GM23338 (cell line): Measurements from ENCODE around the gene RPS21. TPM values are rescaled to one million over a fixed set of nuclear protein-coding genes. Genes with fewer than 3 reads are reported as not detected.

ENCODE experiments used
- ATAC-seq: fragments of 200-7000 bp; cut with Tn5 transposase; 3 replicates; pipeline ENCODE4 v1.9.1; 2020
- DNase-seq: peaks from one replicate; pipeline ENCODE4 v3.0.0-alpha.2; 2015; ENCODE audit warnings: low spot score
- H2AFZ ChIP-seq: fragments of 200-600 bp; sonication (generic); 2 replicates; pipeline ENCODE4 v1.8.0; 2016; ENCODE audit warnings: antibody characterized with exemption, mild to moderate bottlenecking, moderate library complexity
- H3F3A ChIP-seq: fragments of 200-600 bp; sonication (generic); replicated peaks from 2 replicates; pipeline ENCODE4 v1.8.0; 2017; ENCODE audit warnings: antibody characterized with exemption, mixed run types, low read depth
- H3K27ac ChIP-seq: fragments of 200-600 bp; sonication (generic); 2 replicates; pipeline ENCODE4 v1.6.1; 2016; ENCODE audit warnings: low read depth
- H3K27me3 ChIP-seq: fragments of 200-600 bp; sonication (generic); 2 replicates; pipeline ENCODE4 v1.8.0; 2016; ENCODE audit warnings: mild to moderate bottlenecking, mixed run types, moderate library complexity; ENCODE audit not compliant: insufficient read depth
- H3K36me3 ChIP-seq: fragments of 200-600 bp; sonication (generic); 2 replicates; pipeline ENCODE4 v1.8.0; 2016; ENCODE audit warnings: mild to moderate bottlenecking; ENCODE audit not compliant: insufficient read depth
- H3K4me1 ChIP-seq: fragments of 200-600 bp; sonication (generic); 2 replicates; pipeline ENCODE4 v1.8.0; 2016; ENCODE audit warnings: mild to moderate bottlenecking, moderate library complexity; ENCODE audit not compliant: insufficient read depth
- H3K4me2 ChIP-seq: fragments of 200-600 bp; sonication (generic); 2 replicates; pipeline ENCODE4 v1.7.1; 2017; ENCODE audit warnings: mixed run types
- H3K4me3 ChIP-seq: fragments of 200-600 bp; sonication (generic); 2 replicates; pipeline ENCODE4 v1.6.1; 2016; ENCODE audit warnings: mixed run types
- H3K79me2 ChIP-seq: fragments of 200-600 bp; sonication (generic); replicated peaks from 2 replicates; pipeline ENCODE4 v1.8.0; 2017; ENCODE audit warnings: mild to moderate bottlenecking; ENCODE audit not compliant: insufficient read depth
- H3K9me2 ChIP-seq: fragments of 200-600 bp; sonication (generic); 2 replicates; pipeline ENCODE4 v1.8.0; 2017; ENCODE audit not compliant: insufficient read depth
- H4K20me1 ChIP-seq: fragments of 200-600 bp; sonication (generic); replicated peaks from 2 replicates; pipeline ENCODE4 v1.8.0; 2017; ENCODE audit warnings: mild to moderate bottlenecking; ENCODE audit not compliant: insufficient read depth
- H3K27ac Mint-ChIP-seq: 2 replicates; pipeline ENCODE4 v1.8.0; 2020; ENCODE audit warnings: inconsistent platforms, mild to moderate bottlenecking, moderate library complexity, mixed read lengths
- H3K27me3 Mint-ChIP-seq: 3 replicates; pipeline ENCODE4 v1.8.0; 2022; ENCODE audit warnings: low read depth, mild to moderate bottlenecking, moderate library complexity, mixed read lengths, inconsistent platforms; ENCODE audit not compliant: insufficient read depth, poor library complexity
- H3K36me3 Mint-ChIP-seq: 3 replicates; pipeline ENCODE4 v1.8.0; 2021; ENCODE audit warnings: low read depth, mild to moderate bottlenecking, inconsistent platforms, moderate library complexity, mixed read lengths
- H3K4me1 Mint-ChIP-seq: 3 replicates; pipeline ENCODE4 v1.8.0; 2020; ENCODE audit warnings: mild to moderate bottlenecking, inconsistent platforms, mixed read lengths
- H3K4me3 Mint-ChIP-seq: 3 replicates; pipeline ENCODE4 v1.8.0; 2021; ENCODE audit warnings: moderate library complexity, mild to moderate bottlenecking, inconsistent platforms, mixed read lengths
- H3K9me3 Mint-ChIP-seq: 3 replicates; pipeline ENCODE4 v1.8.0; 2020; ENCODE audit warnings: moderate library complexity, mild to moderate bottlenecking, inconsistent platforms, mixed read lengths
- CTCF ChIP-seq, 2 experiments: fragments of 200-600 bp in 1 of 2; sonication (generic) in 1 of 2; conservative IDR thresholded peaks; 2 replicates each; pipeline versions ENCODE4 v1.5.1 to v1.6.1; 2016 to 2017; ENCODE audit warnings: antibody characterized with exemption in 2 of 2, low read depth in 2 of 2, mild to moderate bottlenecking in 2 of 2, moderate library complexity in 1 of 2
- EZH2 ChIP-seq: fragments of 200-600 bp; sonication (generic); IDR thresholded peaks from one replicate; pipeline ENCODE4 v1.8.0; 2017; ENCODE audit warnings: antibody characterized with exemption, mild to moderate bottlenecking, low read depth; ENCODE audit not compliant: unreplicated experiment
- EZH2phosphoT487 ChIP-seq: fragments of 200-600 bp; sonication (generic); IDR thresholded peaks from one replicate; pipeline ENCODE4 v1.8.1; 2018; ENCODE audit warnings: antibody characterized with exemption; ENCODE audit not compliant: unreplicated experiment
- JUNB ChIP-seq: IDR thresholded peaks from one replicate; pipeline ENCODE4 v1.6.1; 2016; ENCODE audit warnings: antibody characterized with exemption; ENCODE audit not compliant: unreplicated experiment
- NANOG ChIP-seq: IDR thresholded peaks from 2 replicates; pipeline ENCODE4 v1.6.1; 2016; ENCODE audit warnings: antibody characterized with exemption, borderline replicate concordance
- polyA plus RNA-seq: library from polyadenylated mRNA; unstranded; fragments of >200 nt; fragmentation: Nextera tagmentation; extraction: Ambion mirVana; gene quantifications from 2 replicates; pipeline ENCODE4 v1.2.1, GENCODE V29; 2016
- total RNA-seq: library from RNA; depleted of rRNA; stranded (reverse); fragments of >200 nt; shearing (Covaris generic); gene quantifications from 2 replicates; pipeline ENCODE4 v1.2.3, GENCODE V29; 2014
- TF ChIP-seq, protein P1 (sequence below): IDR thresholded peaks from one replicate; pipeline ENCODE4 v1.6.1; 2018; ENCODE audit warnings: antibody characterized with exemption; ENCODE audit not compliant: unreplicated experiment
- TF ChIP-seq, protein P2 (sequence below): fragments of 250-450 bp; sonication (Bioruptor Pico); IDR thresholded peaks from 2 replicates; pipeline ENCODE4 v1.5.0; 2020; ENCODE audit warnings: mild to moderate bottlenecking, moderate library complexity

The RPS21 gene
- total and polyA plus RNA-seq, 2 experiments from 2014 or later, result 759 to 2,298 TPM

DNA sequence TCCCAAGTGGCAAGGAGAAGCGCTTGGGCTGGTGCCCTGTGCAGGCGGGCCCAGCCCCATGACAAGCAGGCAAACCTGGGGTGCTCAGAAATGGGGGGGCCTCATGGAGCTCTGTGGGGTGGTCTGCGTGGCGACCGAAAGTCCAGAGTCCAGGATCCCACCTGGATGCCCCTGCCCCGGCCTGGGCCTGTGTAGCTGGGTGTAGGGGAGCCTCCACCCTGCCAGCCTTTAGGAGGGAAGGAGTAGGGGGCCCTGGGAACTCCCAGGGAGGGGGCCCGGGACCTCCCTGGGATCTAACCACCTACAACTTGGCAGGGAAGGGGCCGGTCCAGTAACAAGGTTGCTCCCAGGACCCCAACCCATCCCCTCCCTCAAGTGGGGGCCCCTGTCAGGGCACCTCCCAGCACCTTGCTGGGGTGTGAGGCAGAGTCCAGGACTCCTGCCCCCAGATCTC is 15.3 kb upstream of the RPS21 start:
- Histone ChIP-seq H3K4me1 (peaks cover 31% of the 10 kb centered on the region), H3F3A (peaks cover 6% of the 10 kb centered on the region; the same call in 1 of the 2 replicates), H3K9me2 (no peaks in the 10 kb centered on the region), H3K4me3 (no peak overlapping the region), H2AFZ (no peak overlapping the region), H3K27ac (no peak overlapping the region), H3K4me2 (no peak overlapping the region), H3K36me3 (no peaks in the 10 kb centered on the region), H3K79me2 (peaks cover 2% of the 10 kb centered on the region; the same call in 1 of the 2 replicates), H4K20me1 (no peaks in the 10 kb centered on the region), H3K27me3 (no peaks in the 10 kb centered on the region)
- ATAC-seq (no peak), DNase-seq (no peak)
- Mint-ChIP-seq H3K27ac (no peak overlapping the region), H3K4me3 (no peak overlapping the region), H3K27me3 (peaks cover 20% of the 10 kb centered on the region), H3K9me3 (no peaks in the 10 kb centered on the region; the same call in 2 of the 3 replicates), H3K36me3 (no peaks in the 10 kb centered on the region; the same call in 2 of the 3 replicates), H3K4me1 (peaks cover 35% of the 10 kb centered on the region)
- TF ChIP-seq CTCF (conservative IDR thresholded peaks at IDR 0.05; ENCODE audit: low read depth in 2 of 2), result no peak
- no peak for TF ChIP-seq NANOG
- TF ChIP-seq JUNB, result no peak
- TF ChIP-seq, protein P1, sequence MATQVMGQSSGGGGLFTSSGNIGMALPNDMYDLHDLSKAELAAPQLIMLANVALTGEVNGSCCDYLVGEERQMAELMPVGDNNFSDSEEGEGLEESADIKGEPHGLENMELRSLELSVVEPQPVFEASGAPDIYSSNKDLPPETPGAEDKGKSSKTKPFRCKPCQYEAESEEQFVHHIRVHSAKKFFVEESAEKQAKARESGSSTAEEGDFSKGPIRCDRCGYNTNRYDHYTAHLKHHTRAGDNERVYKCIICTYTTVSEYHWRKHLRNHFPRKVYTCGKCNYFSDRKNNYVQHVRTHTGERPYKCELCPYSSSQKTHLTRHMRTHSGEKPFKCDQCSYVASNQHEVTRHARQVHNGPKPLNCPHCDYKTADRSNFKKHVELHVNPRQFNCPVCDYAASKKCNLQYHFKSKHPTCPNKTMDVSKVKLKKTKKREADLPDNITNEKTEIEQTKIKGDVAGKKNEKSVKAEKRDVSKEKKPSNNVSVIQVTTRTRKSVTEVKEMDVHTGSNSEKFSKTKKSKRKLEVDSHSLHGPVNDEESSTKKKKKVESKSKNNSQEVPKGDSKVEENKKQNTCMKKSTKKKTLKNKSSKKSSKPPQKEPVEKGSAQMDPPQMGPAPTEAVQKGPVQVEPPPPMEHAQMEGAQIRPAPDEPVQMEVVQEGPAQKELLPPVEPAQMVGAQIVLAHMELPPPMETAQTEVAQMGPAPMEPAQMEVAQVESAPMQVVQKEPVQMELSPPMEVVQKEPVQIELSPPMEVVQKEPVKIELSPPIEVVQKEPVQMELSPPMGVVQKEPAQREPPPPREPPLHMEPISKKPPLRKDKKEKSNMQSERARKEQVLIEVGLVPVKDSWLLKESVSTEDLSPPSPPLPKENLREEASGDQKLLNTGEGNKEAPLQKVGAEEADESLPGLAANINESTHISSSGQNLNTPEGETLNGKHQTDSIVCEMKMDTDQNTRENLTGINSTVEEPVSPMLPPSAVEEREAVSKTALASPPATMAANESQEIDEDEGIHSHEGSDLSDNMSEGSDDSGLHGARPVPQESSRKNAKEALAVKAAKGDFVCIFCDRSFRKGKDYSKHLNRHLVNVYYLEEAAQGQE, result no peak
- no peak for TF ChIP-seq EZH2phosphoT487
- no peak for TF ChIP-seq EZH2
- TF ChIP-seq, protein P2, sequence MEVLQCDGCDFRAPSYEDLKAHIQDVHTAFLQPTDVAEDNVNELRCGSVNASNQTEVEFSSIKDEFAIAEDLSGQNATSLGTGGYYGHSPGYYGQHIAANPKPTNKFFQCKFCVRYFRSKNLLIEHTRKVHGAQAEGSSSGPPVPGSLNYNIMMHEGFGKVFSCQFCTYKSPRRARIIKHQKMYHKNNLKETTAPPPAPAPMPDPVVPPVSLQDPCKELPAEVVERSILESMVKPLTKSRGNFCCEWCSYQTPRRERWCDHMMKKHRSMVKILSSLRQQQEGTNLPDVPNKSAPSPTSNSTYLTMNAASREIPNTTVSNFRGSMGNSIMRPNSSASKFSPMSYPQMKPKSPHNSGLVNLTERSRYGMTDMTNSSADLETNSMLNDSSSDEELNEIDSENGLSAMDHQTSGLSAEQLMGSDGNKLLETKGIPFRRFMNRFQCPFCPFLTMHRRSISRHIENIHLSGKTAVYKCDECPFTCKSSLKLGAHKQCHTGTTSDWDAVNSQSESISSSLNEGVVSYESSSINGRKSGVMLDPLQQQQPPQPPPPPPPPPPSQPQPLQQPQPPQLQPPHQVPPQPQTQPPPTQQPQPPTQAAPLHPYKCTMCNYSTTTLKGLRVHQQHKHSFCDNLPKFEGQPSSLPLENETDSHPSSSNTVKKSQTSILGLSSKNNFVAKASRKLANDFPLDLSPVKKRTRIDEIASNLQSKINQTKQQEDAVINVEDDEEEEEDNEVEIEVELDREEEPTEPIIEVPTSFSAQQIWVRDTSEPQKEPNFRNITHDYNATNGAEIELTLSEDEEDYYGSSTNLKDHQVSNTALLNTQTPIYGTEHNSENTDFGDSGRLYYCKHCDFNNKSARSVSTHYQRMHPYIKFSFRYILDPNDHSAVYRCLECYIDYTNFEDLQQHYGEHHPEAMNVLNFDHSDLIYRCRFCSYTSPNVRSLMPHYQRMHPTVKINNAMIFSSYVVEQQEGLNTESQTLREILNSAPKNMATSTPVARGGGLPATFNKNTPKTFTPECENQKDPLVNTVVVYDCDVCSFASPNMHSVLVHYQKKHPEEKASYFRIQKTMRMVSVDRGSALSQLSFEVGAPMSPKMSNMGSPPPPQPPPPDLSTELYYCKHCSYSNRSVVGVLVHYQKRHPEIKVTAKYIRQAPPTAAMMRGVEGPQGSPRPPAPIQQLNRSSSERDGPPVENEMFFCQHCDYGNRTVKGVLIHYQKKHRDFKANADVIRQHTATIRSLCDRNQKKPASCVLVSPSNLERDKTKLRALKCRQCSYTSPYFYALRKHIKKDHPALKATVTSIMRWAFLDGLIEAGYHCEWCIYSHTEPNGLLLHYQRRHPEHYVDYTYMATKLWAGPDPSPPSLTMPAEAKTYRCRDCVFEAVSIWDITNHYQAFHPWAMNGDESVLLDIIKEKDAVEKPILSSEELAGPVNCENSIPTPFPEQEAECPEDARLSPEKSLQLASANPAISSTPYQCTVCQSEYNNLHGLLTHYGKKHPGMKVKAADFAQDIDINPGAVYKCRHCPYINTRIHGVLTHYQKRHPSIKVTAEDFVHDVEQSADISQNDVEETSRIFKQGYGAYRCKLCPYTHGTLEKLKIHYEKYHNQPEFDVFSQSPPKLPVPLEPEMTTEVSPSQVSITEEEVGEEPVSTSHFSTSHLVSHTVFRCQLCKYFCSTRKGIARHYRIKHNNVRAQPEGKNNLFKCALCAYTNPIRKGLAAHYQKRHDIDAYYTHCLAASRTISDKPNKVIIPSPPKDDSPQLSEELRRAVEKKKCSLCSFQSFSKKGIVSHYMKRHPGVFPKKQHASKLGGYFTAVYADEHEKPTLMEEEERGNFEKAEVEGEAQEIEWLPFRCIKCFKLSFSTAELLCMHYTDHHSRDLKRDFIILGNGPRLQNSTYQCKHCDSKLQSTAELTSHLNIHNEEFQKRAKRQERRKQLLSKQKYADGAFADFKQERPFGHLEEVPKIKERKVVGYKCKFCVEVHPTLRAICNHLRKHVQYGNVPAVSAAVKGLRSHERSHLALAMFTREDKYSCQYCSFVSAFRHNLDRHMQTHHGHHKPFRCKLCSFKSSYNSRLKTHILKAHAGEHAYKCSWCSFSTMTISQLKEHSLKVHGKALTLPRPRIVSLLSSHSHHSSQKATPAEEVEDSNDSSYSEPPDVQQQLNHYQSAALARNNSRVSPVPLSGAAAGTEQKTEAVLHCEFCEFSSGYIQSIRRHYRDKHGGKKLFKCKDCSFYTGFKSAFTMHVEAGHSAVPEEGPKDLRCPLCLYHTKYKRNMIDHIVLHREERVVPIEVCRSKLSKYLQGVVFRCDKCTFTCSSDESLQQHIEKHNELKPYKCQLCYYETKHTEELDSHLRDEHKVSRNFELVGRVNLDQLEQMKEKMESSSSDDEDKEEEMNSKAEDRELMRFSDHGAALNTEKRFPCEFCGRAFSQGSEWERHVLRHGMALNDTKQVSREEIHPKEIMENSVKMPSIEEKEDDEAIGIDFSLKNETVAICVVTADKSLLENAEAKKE (CRISPR knock-in tag), result no peak
